Gastroesophageal sphincter (tissue), 2 donors: Measurements from ENCODE around the gene AGER.

Experiments
- POLR2A ChIP-seq, 2 donors: fragments of 450-650 bp; IDR thresholded peaks; one replicate each; pipeline ENCODE4 v1.6.1; 2017; ENCODE audit warnings: antibody characterized with exemption in 2 of 2, mild to moderate bottlenecking in 2 of 2, moderate library complexity in 1 of 2
- POLR2AphosphoS5 ChIP-seq: sonication (generic); formaldehyde crosslinking; IDR thresholded peaks from one replicate; pipeline ENCODE4 v1.6.1; 2017; ENCODE audit warnings: antibody characterized with exemption

GRCh38 chr6:32173051-32173727, 10.9 kb downstream of the AGER start:
- TF ChIP-seq POLR2AphosphoS5: no peak
- TF ChIP-seq POLR2A (IDR thresholded peaks at IDR 0.05): no peak
